Measurements from ENCODE around the gene PYCR2. TPM values are rescaled to one million over a fixed set of nuclear protein-coding genes. Genes with fewer than 3 reads are reported as not detected.

Gene PYCR2
- total and polyA plus RNA-seq, 2 of the 8 experiments (the other 6 are each of a cell fraction or from before 2014, with no cell fraction given), result 79.3 to 84.6 TPM

- TF ChIP-seq GABPA (IDR thresholded peaks at IDR 0.05; ENCODE audit: borderline replicate concordance, insufficient read depth, low read length) (no peak), RXRA (IDR thresholded peaks at IDR 0.05; ENCODE audit: insufficient read depth, low read depth, low read length) (no peak)
Measured at GRCh38 chr1:225926551-225927113, 2.6 kb upstream of the PYCR2 start (continued).
